ENCODE measurements around the gene COL23A1.

COL23A1 gene

GRCh38 chr5:178590141-178590923 lies at the start of gene COL23A1:
COL23A1 (minus strand) TSS chr5:178590393.
- DNase-seq, result no peak

GRCh38 chr5:178637356-178638074 lies 47.3 kb upstream of the COL23A1 start:
- no peak for DNase-seq

GRCh38 chr5:178632285-178632684 lies 42.1 kb upstream of the COL23A1 start:
- no peak for DNase-seq

- no peak for DNase-seq
Measured at GRCh38 chr5:178630951-178631350, 40.8 kb upstream of the COL23A1 start.

- no peak for DNase-seq
Measured at GRCh38 chr5:178630475-178630930, 40.3 kb upstream of the COL23A1 start.

- DNase-seq, result peak in 1 of 2 experiments; percentile 19
Measured at GRCh38 chr5:178627259-178627598, 37.0 kb upstream of the COL23A1 start.

- DNase-seq, result peak; percentile 86 to 92
Measured at GRCh38 chr5:178626484-178627258, 36.5 kb upstream of the COL23A1 start, which contains the start of gene CLK4. CLK4 (minus strand) TSS chr5:178627050; CDS start chr5:178623416, 3,634 bp downstream.

GRCh38 chr5:178625679-178626483 lies 35.7 kb upstream of the COL23A1 start:
- DNase-seq, result no peak

- DNase-seq, result no peak
Measured at GRCh38 chr5:178624631-178625546, 34.7 kb upstream of the COL23A1 start.

GRCh38 chr5:178622679-178623247 lies 32.6 kb upstream of the COL23A1 start:
- no peak for DNase-seq

GRCh38 chr5:178619390-178619789 lies 29.2 kb upstream of the COL23A1 start:
- no peak for DNase-seq

GRCh38 chr5:178612299-178612698 lies 22.1 kb upstream of the COL23A1 start:
- no peak for DNase-seq

- no peak for DNase-seq
Measured at GRCh38 chr5:178606269-178606668, 16.1 kb upstream of the COL23A1 start.

- no peak for DNase-seq
Measured at GRCh38 chr5:178605788-178606187, 15.6 kb upstream of the COL23A1 start.

- no peak for DNase-seq
Measured at GRCh38 chr5:178602752-178603151, 12.6 kb upstream of the COL23A1 start.

- no peak for DNase-seq
Measured at GRCh38 chr5:178595750-178596149, 5.6 kb upstream of the COL23A1 start.

GRCh38 chr5:178595150-178595549 lies 5.0 kb upstream of the COL23A1 start:
- no peak for DNase-seq

- no peak for DNase-seq
Measured at GRCh38 chr5:178590924-178591423, 781 bp upstream of the COL23A1 start.

GRCh38 chr5:178589180-178590140 lies 733 bp downstream of the COL23A1 start:
- DNase-seq, result no peak

- DNase-seq, result no peak
Measured at GRCh38 chr5:178588769-178589168, 1.4 kb downstream of the COL23A1 start.
